Gastrocnemius medialis (tissue), 4 donors: ENCODE measurements around the gene NFILZ. TPM values are rescaled to one million over a fixed set of nuclear protein-coding genes. Genes with fewer than 3 reads are reported as not detected.

Experiments used
- ATAC-seq, 2 donors: fragments of 150-250 bp; one replicate each; pipeline ENCODE4 v1.9.1; 2016
- DNase-seq, 2 donors: peaks; one replicate each; pipeline ENCODE4 v3.0.0-alpha.2; 2019
- H3K27ac ChIP-seq, 4 donors: fragments of 200-600 bp; sonication (generic); 1 replicate in 1 of 4; 2 replicates in 3 of 4; pipeline ENCODE4 v1.5.1; 2016 to 2018; ENCODE audit warnings: mild to moderate bottlenecking in 2 of 4, moderate library complexity in 1 of 4
- H3K27me3 ChIP-seq, 3 donors: fragments of 200-600 bp; sonication (generic) in 2 of 3; 1 replicate in 1 of 3; 2 replicates in 2 of 3; pipeline versions ENCODE4 v1.5.1 to v1.6.0; 2016 to 2019; ENCODE audit warnings: mild to moderate bottlenecking in 1 of 3, moderate library complexity in 1 of 3
- H3K36me3 ChIP-seq, 2 donors: fragments of 200-600 bp; sonication (generic) in 1 of 2; one replicate each; pipeline ENCODE4 v1.5.1; 2017 to 2018
- H3K4me1 ChIP-seq, 2 donors: fragments of 200-600 bp; sonication (generic) in 1 of 2; one replicate each; pipeline ENCODE4 v1.5.1; 2016 to 2017; ENCODE audit warnings: mild to moderate bottlenecking in 2 of 2
- H3K4me3 ChIP-seq, 4 donors: fragments of 200-600 bp; sonication (generic) in 3 of 4; 1 replicate in 1 of 4; 2 replicates in 3 of 4; pipeline ENCODE4 v1.5.1; 2016 to 2019; ENCODE audit warnings: mild to moderate bottlenecking in 2 of 4
- H3K9me3 ChIP-seq, 3 donors: fragments of 200-600 bp; sonication (generic) in 2 of 3; 1 replicate in 1 of 3; 2 replicates in 2 of 3; pipeline ENCODE4 v1.5.1; 2016 to 2019
- CTCF ChIP-seq, 5 experiments: fragments of 450-650 bp in 3 of 5; fragments of 200-600 bp in 2 of 5; sonication (generic) in 2 of 5; IDR thresholded peaks in 4 of 5; conservative IDR thresholded peaks in 1 of 5; 1 replicate in 4 of 5; 2 replicates in 1 of 5; pipeline ENCODE4 v1.5.1; 2016 to 2019; ENCODE audit warnings: antibody characterized with exemption in 5 of 5, mild to moderate bottlenecking in 3 of 5, moderate library complexity in 3 of 5
- POLR2A ChIP-seq, 2 donors: fragments of 450-650 bp; IDR thresholded peaks; one replicate each; pipeline ENCODE4 v1.6.1; 2017; ENCODE audit warnings: antibody characterized with exemption in 2 of 2, mild to moderate bottlenecking in 2 of 2, moderate library complexity in 2 of 2
- in situ Hi-C, 4 donors: fragments of 200-750 bp; cut with MboI; loops; one replicate each; pipeline versions ENCODE4 v1.15.0 to v1.8.0; 2017; ENCODE audit warnings: low sequenced_read_pairs in 4 of 4
- intact Hi-C: fragments of 100-400 bp; cut with DNase I; formaldehyde crosslinking; loops from one replicate; pipeline ENCODE4 v1.15.1; 2023; ENCODE audit warnings: low total_unique reads
- total RNA-seq, 4 donors: library from RNA; depleted of rRNA; stranded (reverse); fragments of >200 nt; gene quantifications; one replicate each; pipeline versions ENCODE4 v1.1.0 to v1.2.3, GENCODE V29; 2016

The NFILZ gene
- total RNA-seq, 4 donors from 2014 or later = not detected

GRCh38 chr19:8610041-8610935 lies 20.1 kb upstream of the NFILZ start, which contains the start of gene ADAMTS10:
Gene ADAMTS10 (minus strand): TSS chr19:8610715. CDS start chr19:8605710, 5,005 bp downstream.
- H3K36me3 ChIP-seq = no peaks in the 10 kb centered on the region
- in situ Hi-C loops = no loop called here
- H3K4me1 ChIP-seq = peaks cover 0 to 4% of the 10 kb centered on the region in 2 donors
- DNase-seq (no peak), ATAC-seq (no peak)
- peak within 1 kb of the TSS; percentile 56 to 66 (median 62) for H3K4me3 ChIP-seq
- H3K27me3 ChIP-seq = peaks cover 7 to 14% (median 9%) of the 10 kb centered on the region in 3 donors
- H3K9me3 ChIP-seq = no peaks in the 10 kb centered on the region
- peak within 1 kb of the TSS; percentile 61 to 73 (median 63) for H3K27ac ChIP-seq
- TF ChIP-seq POLR2A (IDR thresholded peaks at IDR 0.05) (no peak), CTCF (IDR thresholded peaks at IDR 0.05 in 4 of 5, conservative IDR thresholded peaks at IDR 0.05 in 1 of 5) (no peak)
- intact Hi-C loops = no loop called here

GRCh38 chr19:8610936-8611300 lies 19.5 kb upstream of the NFILZ start:
- in situ Hi-C loops (no loop called here), intact Hi-C loops (no loop called here)
- no peak for DNase-seq
- no peaks in the 10 kb centered on the region for H3K9me3 ChIP-seq
- H3K4me3 ChIP-seq = peak overlapping the region in 3 of 4 donors; percentile 56 to 66 (median 62)
- H3K36me3 ChIP-seq = no peaks in the 10 kb centered on the region
- peak overlapping the region; percentile 3 to 60 (median 50) for H3K27ac ChIP-seq
- peaks cover 0 to 4% of the 10 kb centered on the region in 2 donors for H3K4me1 ChIP-seq
- TF ChIP-seq POLR2A (IDR thresholded peaks at IDR 0.05) (no peak), CTCF (IDR thresholded peaks at IDR 0.05 in 4 of 5, conservative IDR thresholded peaks at IDR 0.05 in 1 of 5) (no peak)
- H3K27me3 ChIP-seq = peaks cover 7 to 14% (median 9%) of the 10 kb centered on the region in 3 donors
- no peak for ATAC-seq

- H3K27me3 ChIP-seq = peaks cover 7 to 14% (median 9%) of the 10 kb centered on the region in 3 donors
- ATAC-seq (no peak), DNase-seq (no peak)
- peaks cover 0 to 4% of the 10 kb centered on the region in 2 donors for H3K4me1 ChIP-seq
- peak overlapping the region; percentile 10 to 49 (median 32) for H3K27ac ChIP-seq
- in situ Hi-C loops (no loop called here), intact Hi-C loops (no loop called here)
- no peaks in the 10 kb centered on the region for H3K36me3 ChIP-seq
- no peaks in the 10 kb centered on the region for H3K9me3 ChIP-seq
- no peak overlapping the region for H3K4me3 ChIP-seq
- TF ChIP-seq POLR2A (IDR thresholded peaks at IDR 0.05) (no peak), CTCF (IDR thresholded peaks at IDR 0.05 in 4 of 5, conservative IDR thresholded peaks at IDR 0.05 in 1 of 5) (no peak)
Observed at GRCh38 chr19:8611391-8611876, 19.0 kb upstream of the NFILZ start.

- TF ChIP-seq POLR2A (IDR thresholded peaks at IDR 0.05) (no peak), CTCF (IDR thresholded peaks at IDR 0.05 in 4 of 5, conservative IDR thresholded peaks at IDR 0.05 in 1 of 5) (no peak)
- Histone ChIP-seq H3K27me3 (peaks cover 7 to 14% (median 9%) of the 10 kb centered on the region in 3 donors), H3K4me3 (no peak overlapping the region), H3K9me3 (no peaks in the 10 kb centered on the region), H3K27ac (peak overlapping the region; percentile 10 to 49 (median 32)), H3K36me3 (no peaks in the 10 kb centered on the region), H3K4me1 (peaks cover 0 to 4% of the 10 kb centered on the region in 2 donors)
- intact Hi-C loops (no loop called here), in situ Hi-C loops (no loop called here)
- peak; percentile 16 to 55 for DNase-seq
- ATAC-seq = peak; percentile 17 to 55
Observed at GRCh38 chr19:8611877-8612806, 18.3 kb upstream of the NFILZ start.
